ENCODE measurements around the gene ERBB4. TPM values are rescaled to one million over a fixed set of nuclear protein-coding genes. Genes with fewer than 3 reads are reported as not detected.

Gene ERBB4
- total RNA-seq, 1 donor from 2014 or later, result 2.2 TPM

GRCh38 chr2:211985393-211985792 is 553.2 kb downstream of the ERBB4 start:
- no peak overlapping the region for H3K4me3 ChIP-seq (ENCODE audit: low read depth, low read length)
- TF ChIP-seq CTCF (conservative IDR thresholded peaks at IDR 0.05; ENCODE audit: low read depth, low read length), result no peak
- no peak for DNase-seq (ENCODE audit: low read depth)

- no peak for TF ChIP-seq CTCF (conservative IDR thresholded peaks at IDR 0.05; ENCODE audit: low read depth, low read length)
Observed at GRCh38 chr2:211982162-211982561, 556.4 kb downstream of the ERBB4 start.

GRCh38 chr2:211981451-211981850 is 557.2 kb downstream of the ERBB4 start:
- DNase-seq (ENCODE audit: low read depth), result no peak
- no peak overlapping the region for H3K4me3 ChIP-seq (ENCODE audit: low read depth, low read length)
- no peak for TF ChIP-seq CTCF (conservative IDR thresholded peaks at IDR 0.05; ENCODE audit: low read depth, low read length)

More at GRCh38 chr2:211982162-211982561, 556.4 kb downstream of the ERBB4 start:
- DNase-seq (ENCODE audit: low read depth), result no peak
- H3K4me3 ChIP-seq (ENCODE audit: low read depth, low read length), result no peak overlapping the region

- DNase-seq (ENCODE audit: low read depth), result no peak
- TF ChIP-seq CTCF (conservative IDR thresholded peaks at IDR 0.05; ENCODE audit: low read depth, low read length), result no peak
- no peak overlapping the region for H3K4me3 ChIP-seq (ENCODE audit: low read depth, low read length)
Observed at GRCh38 chr2:211976076-211976475, 562.5 kb downstream of the ERBB4 start.

GRCh38 chr2:211967234-211967633 is 571.4 kb downstream of the ERBB4 start:
- DNase-seq (ENCODE audit: low read depth), result no peak
- TF ChIP-seq CTCF (conservative IDR thresholded peaks at IDR 0.05; ENCODE audit: low read depth, low read length), result no peak
- H3K4me3 ChIP-seq (ENCODE audit: low read depth, low read length), result no peak overlapping the region

- no peak overlapping the region for H3K4me3 ChIP-seq (ENCODE audit: low read depth, low read length)
- TF ChIP-seq CTCF (conservative IDR thresholded peaks at IDR 0.05; ENCODE audit: low read depth, low read length), result no peak
- no peak for DNase-seq (ENCODE audit: low read depth)
Observed at GRCh38 chr2:211963969-211964368, 574.6 kb downstream of the ERBB4 start.

GRCh38 chr2:211957799-211958198 is 580.8 kb downstream of the ERBB4 start:
- no peak for TF ChIP-seq CTCF (conservative IDR thresholded peaks at IDR 0.05; ENCODE audit: low read depth, low read length)
- DNase-seq (ENCODE audit: low read depth), result no peak

More at GRCh38 chr2:211957799-211958198, 580.8 kb downstream of the ERBB4 start:
- H3K4me3 ChIP-seq (ENCODE audit: low read depth, low read length), result no peak overlapping the region
